ENCODE data around the gene FADS1. TPM values are rescaled to one million over a fixed set of nuclear protein-coding genes. Genes with fewer than 3 reads are reported as not detected.

The FADS1 gene
- total RNA-seq, 6 donors from 2014 or later, result 38.8 to 63.7 (median 53.2) TPM

DNA sequence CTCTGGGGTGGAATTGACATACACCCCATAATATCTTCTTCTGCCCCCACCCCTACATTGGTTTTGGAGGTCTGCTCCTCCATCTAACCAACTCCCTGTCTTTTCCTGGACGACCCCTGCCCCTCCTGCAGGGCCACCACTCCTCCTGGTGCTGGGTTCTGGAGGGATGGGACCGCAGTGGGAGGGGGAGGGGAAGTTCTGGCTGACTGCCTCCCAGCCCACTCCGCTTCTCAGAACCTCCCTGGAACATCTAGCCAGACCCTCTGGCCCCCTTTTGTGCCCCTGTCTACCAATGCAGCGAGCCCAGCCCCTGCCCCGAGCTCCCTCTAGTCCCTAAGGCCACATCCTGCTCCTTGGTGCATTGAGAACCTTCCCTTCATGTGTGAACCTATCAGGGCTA is 63.1 kb downstream of the FADS1 start:
- TF ChIP-seq EP300 (IDR thresholded peaks at IDR 0.05) (no peak), POLR2A (IDR thresholded peaks at IDR 0.05) (no peak), POLR2AphosphoS5 (IDR thresholded peaks at IDR 0.05) (no peak)
- TF ChIP-seq, protein P1, sequence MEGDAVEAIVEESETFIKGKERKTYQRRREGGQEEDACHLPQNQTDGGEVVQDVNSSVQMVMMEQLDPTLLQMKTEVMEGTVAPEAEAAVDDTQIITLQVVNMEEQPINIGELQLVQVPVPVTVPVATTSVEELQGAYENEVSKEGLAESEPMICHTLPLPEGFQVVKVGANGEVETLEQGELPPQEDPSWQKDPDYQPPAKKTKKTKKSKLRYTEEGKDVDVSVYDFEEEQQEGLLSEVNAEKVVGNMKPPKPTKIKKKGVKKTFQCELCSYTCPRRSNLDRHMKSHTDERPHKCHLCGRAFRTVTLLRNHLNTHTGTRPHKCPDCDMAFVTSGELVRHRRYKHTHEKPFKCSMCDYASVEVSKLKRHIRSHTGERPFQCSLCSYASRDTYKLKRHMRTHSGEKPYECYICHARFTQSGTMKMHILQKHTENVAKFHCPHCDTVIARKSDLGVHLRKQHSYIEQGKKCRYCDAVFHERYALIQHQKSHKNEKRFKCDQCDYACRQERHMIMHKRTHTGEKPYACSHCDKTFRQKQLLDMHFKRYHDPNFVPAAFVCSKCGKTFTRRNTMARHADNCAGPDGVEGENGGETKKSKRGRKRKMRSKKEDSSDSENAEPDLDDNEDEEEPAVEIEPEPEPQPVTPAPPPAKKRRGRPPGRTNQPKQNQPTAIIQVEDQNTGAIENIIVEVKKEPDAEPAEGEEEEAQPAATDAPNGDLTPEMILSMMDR (IDR thresholded peaks at IDR 0.05), result no peak
- Histone ChIP-seq H3K4me3 (peak overlapping the region in 3 of 4 donors; percentile 40 to 59 (median 51)), H3K9me3 (no peaks in the 10 kb centered on the region), H3K36me3 (no peaks in the 10 kb centered on the region), H3K27ac (peak overlapping the region in 3 of 4 donors; percentile 45 to 75 (median 55)), H3K27me3 (peaks cover 0 to 5% (median 3%) of the 10 kb centered on the region in 4 donors), H3K4me1 (peaks cover 8 to 23% (median 16%) of the 10 kb centered on the region in 4 donors)
- ATAC-seq (ENCODE audit: low FRiP score in 2 of 2) (no peak), DNase-seq (no peak)
- WGBS, 2 donors, result 80 to 84% methylated on average over 4 to 5 of the region's 5 CpGs

DNA sequence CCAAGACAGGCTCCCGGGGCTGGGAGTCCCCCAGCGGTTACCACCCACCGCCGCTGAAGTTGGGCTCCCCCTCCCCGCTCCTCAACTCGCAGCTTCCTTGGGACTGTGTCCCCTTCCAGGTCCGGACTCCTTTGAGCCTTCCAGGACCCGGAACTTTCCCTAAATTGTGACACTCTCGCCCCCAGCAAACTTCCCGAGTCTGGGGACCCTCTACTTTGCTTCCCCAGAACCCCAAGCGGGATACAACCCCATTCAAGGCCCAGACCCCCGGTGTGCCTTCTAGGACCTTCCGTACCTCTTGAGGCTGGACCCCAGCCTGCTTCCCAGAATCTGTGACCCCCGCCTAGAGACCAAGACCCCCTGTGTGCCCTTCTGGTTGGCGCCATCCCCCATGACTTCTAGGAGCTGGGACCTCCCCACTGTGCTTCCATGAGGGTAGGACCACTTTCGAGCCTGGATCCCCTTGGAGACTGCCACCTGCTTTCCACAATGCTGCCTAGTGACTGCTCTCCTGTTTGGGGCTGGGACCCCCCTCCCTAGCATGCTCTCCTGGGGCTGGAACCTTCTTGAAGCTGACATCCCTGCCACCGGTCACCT is 63.8 kb downstream of the FADS1 start:
- TF ChIP-seq EP300 (IDR thresholded peaks at IDR 0.05), result no peak
- no peak for TF ChIP-seq POLR2AphosphoS5 (IDR thresholded peaks at IDR 0.05)
- TF ChIP-seq, protein P1 (IDR thresholded peaks at IDR 0.05), result no peak
- Histone ChIP-seq H3K36me3 (no peaks in the 10 kb centered on the region), H3K4me1 (peaks cover 8 to 24% (median 16%) of the 10 kb centered on the region in 4 donors), H3K27ac (peak overlapping the region; percentile 55 to 75 (median 62)), H3K4me3 (peak overlapping the region; percentile 29 to 59 (median 46)), H3K9me3 (no peaks in the 10 kb centered on the region), H3K27me3 (peaks cover 0 to 5% (median 3%) of the 10 kb centered on the region in 4 donors)
- DNase-seq (no peak), ATAC-seq (ENCODE audit: low FRiP score in 2 of 2) (no peak)
- 36 to 39% methylated on average over 17 of the region's 17 CpGs for WGBS, 2 donors

GRCh38 chr11:61752117-61752924 is 64.5 kb downstream of the FADS1 start, which contains the start of gene MYRF:
TSS of gene MYRF (plus strand) at chr11:61752636. CDS start at chr11:61752745, 109 bp downstream.
- Histone ChIP-seq H3K4me3 (peak within 1 kb of the TSS; percentile 29 to 59 (median 46)), H3K9me3 (no peaks in the 10 kb centered on the region), H3K4me1 (peaks cover 8 to 31% (median 16%) of the 10 kb centered on the region in 4 donors), H3K27ac (peak within 1 kb of the TSS; percentile 55 to 75 (median 62)), H3K36me3 (no peaks in the 10 kb centered on the region), H3K27me3 (peaks cover 0 to 5% (median 3%) of the 10 kb centered on the region in 4 donors)
- DNase-seq, result peak; percentile 47 to 95
- peak; percentile 1 to 82 for ATAC-seq (ENCODE audit: low FRiP score in 2 of 2)
- WGBS, 2 donors, result 8 to 14% methylated on average over 2 to 13 of the region's 93 CpGs
- TF ChIP-seq POLR2AphosphoS5 (IDR thresholded peaks at IDR 0.05) (no peak), EP300 (IDR thresholded peaks at IDR 0.05) (no peak), POLR2A (IDR thresholded peaks at IDR 0.05) (no peak)
- TF ChIP-seq, protein P1 (IDR thresholded peaks at IDR 0.05), result peak; percentile 57 to 80 (median 75)

- H3K4me3 ChIP-seq, result no peak overlapping the region
- 83 to 88% methylated on average over 11 to 14 of the region's 14 CpGs for WGBS, 2 donors
- H3K9me3 ChIP-seq, result no peaks in the 10 kb centered on the region
- no peak for DNase-seq
- TF ChIP-seq, protein P1 (IDR thresholded peaks at IDR 0.05), result no peak
- no peak for TF ChIP-seq POLR2A (IDR thresholded peaks at IDR 0.05)
- no peak for TF ChIP-seq POLR2AphosphoS5 (IDR thresholded peaks at IDR 0.05)
- no peak for TF ChIP-seq EP300 (IDR thresholded peaks at IDR 0.05)
- no peaks in the 10 kb centered on the region for H3K36me3 ChIP-seq
- H3K4me1 ChIP-seq, result peaks cover 8 to 26% (median 11%) of the 10 kb centered on the region in 4 donors
- H3K27me3 ChIP-seq, result peaks cover 0 to 5% (median 3%) of the 10 kb centered on the region in 4 donors
- H3K27ac ChIP-seq, result no peak overlapping the region
- no peak for ATAC-seq (ENCODE audit: low FRiP score in 2 of 2)
Observed at GRCh38 chr11:61751384-61751783, 65.4 kb downstream of the FADS1 start.
